Transverse colon (tissue), 4 donors: ENCODE results near the gene NUP88. TPM values are rescaled to one million over a fixed set of nuclear protein-coding genes. Genes with fewer than 3 reads are reported as not detected.

ENCODE experiments used
- DNase-seq: peaks from one replicate; pipeline ENCODE4 v3.0.0-alpha.2; 2019
- H3K27ac ChIP-seq, 4 donors: fragments of 200-600 bp; sonication (generic); 2 replicates each; pipeline ENCODE4 v1.5.1; 2016 to 2018; ENCODE audit warnings: inconsistent platforms in 4 of 4
- H3K27me3 ChIP-seq: fragments of 200-600 bp; sonication (generic); 2 replicates; pipeline ENCODE4 v1.5.1; 2017; ENCODE audit warnings: inconsistent platforms
- H3K36me3 ChIP-seq, 4 donors: fragments of 200-600 bp; sonication (generic); 2 replicates each; pipeline ENCODE4 v1.5.1; 2017 to 2019; ENCODE audit warnings: inconsistent platforms in 4 of 4
- H3K4me1 ChIP-seq, 4 donors: fragments of 200-600 bp; sonication (generic); 2 replicates each; pipeline ENCODE4 v1.5.1; 2017 to 2020; ENCODE audit warnings: inconsistent platforms in 4 of 4
- H3K4me3 ChIP-seq, 4 donors: fragments of 200-600 bp; sonication (generic); 1 replicate in 1 of 4; 2 replicates in 3 of 4; pipeline versions ENCODE4 v1.5.1 to v1.6.1; 2017 to 2019; ENCODE audit warnings: inconsistent platforms in 4 of 4
- H3K9me3 ChIP-seq, 2 donors: fragments of 200-600 bp; sonication (generic); 2 replicates each; pipeline ENCODE4 v1.5.1; 2017 to 2019; ENCODE audit warnings: inconsistent platforms in 2 of 2
- CTCF ChIP-seq, 5 experiments: fragments of 200-600 bp in 3 of 5; fragments of 450-650 bp in 2 of 5; sonication (generic) in 3 of 5; IDR thresholded peaks; 1 replicate in 2 of 5; 2 replicates in 3 of 5; pipeline ENCODE4 v1.5.1; 2016 to 2017; ENCODE audit warnings: antibody characterized with exemption in 5 of 5, inconsistent platforms in 3 of 5, mild to moderate bottlenecking in 2 of 5, moderate library complexity in 1 of 5
- EP300 ChIP-seq: sonication (generic); formaldehyde crosslinking; IDR thresholded peaks from one replicate; pipeline ENCODE4 v1.6.1; 2017; ENCODE audit warnings: antibody characterized with exemption, low read depth
- POLR2A ChIP-seq: fragments of 450-650 bp; IDR thresholded peaks from one replicate; pipeline ENCODE4 v1.6.1; 2016; ENCODE audit warnings: antibody characterized with exemption, mild to moderate bottlenecking, moderate library complexity
- POLR2AphosphoS5 ChIP-seq, 3 donors: sonication (generic); formaldehyde crosslinking; IDR thresholded peaks; one replicate each; pipeline ENCODE4 v1.6.1; 2016; ENCODE audit warnings: antibody characterized with exemption in 3 of 3
- WGBS, 2 donors: methylation state at CpG; one replicate each; pipeline ENCODE4 v1.1.5; 2018; ENCODE audit warnings: low coverage in 1 of 2; 5-methylcytosine and 5-hydroxymethylcytosine counted together
- in situ Hi-C, 4 donors: fragments of 200-750 bp; cut with MboI; loops; one replicate each; pipeline versions ENCODE4 v1.15.0 to v1.15.1; 2017; ENCODE audit warnings: low sequenced_read_pairs in 3 of 4, low pct_ligation_motif_present in 1 of 4, low pct_unique_long_range_greater_than_20kb in 1 of 4
- intact Hi-C: fragments of 100-400 bp; cut with DNase I; formaldehyde crosslinking; loops from one replicate; pipeline ENCODE4 v1.15.1; 2023; ENCODE audit warnings: low total_unique reads
- total RNA-seq, 4 donors: library from RNA; depleted of rRNA; stranded (reverse); fragments of >200 nt; gene quantifications; one replicate each; pipeline ENCODE4 v1.1.0, GENCODE V29; 2016

NUP88 gene
- 100 to 1,000 TPM in 2 of 4 donors, 10 to 100 TPM in 2; 65.3 to 120 (median 96.9) TPM for total RNA-seq

DNA sequence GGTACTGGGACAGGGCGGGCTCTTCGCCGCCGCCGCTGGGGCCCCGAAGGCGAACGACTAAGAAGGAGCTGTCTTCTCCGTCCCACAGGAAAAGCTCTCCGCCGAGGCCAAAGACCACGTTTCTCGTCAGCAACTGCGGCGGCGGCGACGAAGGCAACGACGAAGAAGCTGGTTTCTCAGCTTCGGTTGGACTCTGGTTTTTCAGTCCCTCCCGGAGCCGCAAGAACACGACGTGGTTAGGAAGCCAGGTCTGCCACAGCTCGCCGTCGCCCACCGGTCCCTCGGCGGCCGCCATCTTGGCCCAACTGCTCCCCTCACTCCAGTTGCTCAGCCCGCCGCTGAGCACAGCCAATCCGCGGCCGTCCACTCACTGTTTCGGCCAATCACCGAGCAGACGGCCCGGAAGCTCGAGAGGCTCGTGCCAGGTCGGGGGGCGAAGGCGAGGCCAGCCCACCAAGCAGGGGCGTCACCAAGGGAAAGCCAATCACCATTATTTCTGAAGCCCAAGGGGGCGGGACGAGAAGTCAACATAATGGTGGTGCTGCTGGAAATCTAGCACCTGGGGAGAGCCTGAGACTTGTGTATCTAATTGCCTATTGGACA, at the start of gene NUP88:
TSS of gene NUP88 (minus strand) at position 307 of the 603 bp plus-strand sequence. CDS start at position 295, 12 bp downstream.
- Histone ChIP-seq H3K4me3 (peak within 1 kb of the TSS; percentile 71 to 92 (median 80)), H3K27ac (peak within 1 kb of the TSS; percentile 95 to 97 (median 95)), H3K36me3 (peaks cover 0 to 16% (median 6%) of the 10 kb centered on the region in 4 donors), H3K4me1 (peaks cover 21 to 42% (median 30%) of the 10 kb centered on the region in 4 donors), H3K9me3 (no peaks in the 10 kb centered on the region), H3K27me3 (no peaks in the 10 kb centered on the region)
- intact Hi-C loops, result no loop called here
- in situ Hi-C loops, result no loop called here
- DNase-seq, result peak; percentile 96
- peak; percentile 86 for TF ChIP-seq POLR2A
- TF ChIP-seq POLR2AphosphoS5 (IDR thresholded peaks at IDR 0.05), result peak; percentile 93 to 96 (median 96)
- no peak for TF ChIP-seq CTCF (IDR thresholded peaks at IDR 0.05)
- no peak for TF ChIP-seq EP300
- 0% methylated on average over 49 of the region's 49 CpGs; no CpG with 5 or more reads in 1 of the 2 donors for WGBS, 2 donors

- no peak for DNase-seq
- Histone ChIP-seq H3K4me3 (peak overlapping the region; percentile 55 to 100 (median 81)), H3K27me3 (no peaks in the 10 kb centered on the region), H3K36me3 (peaks cover 0 to 3% (median 0%) of the 10 kb centered on the region in 4 donors), H3K9me3 (no peaks in the 10 kb centered on the region), H3K4me1 (peaks cover 5 to 20% (median 17%) of the 10 kb centered on the region in 4 donors), H3K27ac (peak overlapping the region; percentile 76 to 89 (median 79))
- in situ Hi-C loops, result no loop called here
- no peak for TF ChIP-seq CTCF (IDR thresholded peaks at IDR 0.05)
- TF ChIP-seq POLR2A, result no peak
- no peak for TF ChIP-seq EP300
- intact Hi-C loops, result no loop called here
- 0% methylated on average over 9 to 17 of the region's 17 CpGs for WGBS, 2 donors
Observed at GRCh38 chr17:5468075-5468473, 48.6 kb upstream of the NUP88 start.

DNA sequence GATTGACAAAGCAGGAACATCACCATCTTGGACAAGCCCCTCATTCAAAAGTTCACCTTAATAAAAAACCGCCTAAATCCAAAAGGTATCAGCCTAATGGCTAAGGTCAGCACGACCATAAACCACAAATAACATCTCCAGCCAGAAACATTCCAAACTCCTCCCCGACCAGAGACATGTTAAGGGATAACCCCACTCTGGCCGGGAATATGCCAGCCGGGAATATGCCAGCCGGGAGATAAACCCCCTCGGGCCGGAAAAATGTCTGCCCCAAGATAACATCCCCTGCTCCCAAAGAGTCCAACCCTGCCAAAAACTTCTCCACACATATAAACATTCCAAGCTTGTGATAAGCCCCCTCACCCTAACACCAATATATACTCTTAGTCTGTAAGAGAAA, 48.0 kb upstream of the NUP88 start:
- Histone ChIP-seq H3K4me1 (peaks cover 5 to 20% (median 17%) of the 10 kb centered on the region in 4 donors), H3K27me3 (no peaks in the 10 kb centered on the region), H3K36me3 (no peaks in the 10 kb centered on the region), H3K9me3 (no peaks in the 10 kb centered on the region), H3K4me3 (peak overlapping the region; percentile 55 to 100 (median 81)), H3K27ac (peak overlapping the region in 1 of 4 donors; percentile 76)
- intact Hi-C loops, result no loop called here
- in situ Hi-C loops, result no loop called here
- WGBS, 2 donors, result 7 to 12% methylated on average over 7 to 8 of the region's 8 CpGs
- TF ChIP-seq POLR2AphosphoS5 (IDR thresholded peaks at IDR 0.05) (no peak), EP300 (no peak), POLR2A (no peak), CTCF (IDR thresholded peaks at IDR 0.05) (no peak)
- no peak for DNase-seq

- no peak for DNase-seq
- in situ Hi-C loops, result no loop called here
- H3K27me3 ChIP-seq, result no peaks in the 10 kb centered on the region
- peaks cover 5 to 20% (median 17%) of the 10 kb centered on the region in 4 donors for H3K4me1 ChIP-seq
- H3K27ac ChIP-seq, result no peak overlapping the region
- no peak overlapping the region for H3K4me3 ChIP-seq
- H3K36me3 ChIP-seq, result no peaks in the 10 kb centered on the region
- intact Hi-C loops, result no loop called here
- TF ChIP-seq POLR2A, result no peak
- no peak for TF ChIP-seq POLR2AphosphoS5 (IDR thresholded peaks at IDR 0.05)
- TF ChIP-seq EP300, result no peak
- TF ChIP-seq CTCF (IDR thresholded peaks at IDR 0.05), result no peak
- no peaks in the 10 kb centered on the region for H3K9me3 ChIP-seq
- WGBS, 2 donors, result 93 to 100% methylated on average over 1 to 4 of the region's 4 CpGs
Observed at GRCh38 chr17:5466295-5466694, 46.8 kb upstream of the NUP88 start.
